ENCODE results near the gene ZKSCAN3.

GRCh38 chr6:28393912-28394662 is 44.3 kb downstream of the ZKSCAN3 start:
- TF ChIP-seq CTCF (conservative IDR thresholded peaks at IDR 0.05; ENCODE audit: low read length) (peak; percentile 72), EZH2phosphoT487 (IDR thresholded peaks at IDR 0.05; ENCODE audit: borderline replicate concordance, low read depth, low read length) (no peak)
